HG02973 (cell line): Measurements from ENCODE around the gene TLN1.
A peak's percentile ranks its signal among the peaks of the same experiment; 100 is the strongest.

Experiments used
- ATAC-seq: cut with Tn5 transposase; IDR thresholded peaks from one replicate; pipeline ENCODE4 v1.9.1; 2021; ENCODE audit warnings: moderate library complexity; ENCODE audit not compliant: unreplicated experiment

The TLN1 gene

GRCh38 chr9:35665471-35665818, 66.5 kb downstream of the TLN1 start:
- ATAC-seq: no peak

GRCh38 chr9:35664531-35665470, 67.2 kb downstream of the TLN1 start, which contains the start of gene ARHGEF39:
Gene ARHGEF39 (minus strand): TSS chr9:35665195. CDS start chr9:35665169, 26 bp downstream.
- ATAC-seq: peak; percentile 53

DNA sequence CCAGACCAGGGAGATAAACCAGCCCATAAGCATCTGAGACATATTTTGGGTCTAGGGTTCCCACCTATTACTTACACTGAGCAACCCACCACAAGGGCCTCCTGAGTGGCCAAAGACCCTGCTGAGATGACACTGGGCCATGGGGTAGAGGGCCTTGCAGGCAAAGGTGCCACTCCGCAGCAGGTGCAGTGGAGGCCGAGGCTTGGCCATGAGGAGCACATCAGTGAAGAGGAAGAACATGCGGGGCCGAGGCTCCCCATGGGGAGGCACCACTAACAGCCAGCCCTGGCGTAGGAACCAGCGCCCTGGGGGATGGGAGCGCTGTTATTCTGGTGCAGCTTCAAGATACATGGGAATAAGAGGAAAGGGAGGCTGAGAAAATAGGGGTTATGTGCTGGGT, 69.6 kb downstream of the TLN1 start:
- no peak for ATAC-seq

- no peak for ATAC-seq
These were observed 70.1 kb downstream of the TLN1 start for GRCh38 chr9:35661756-35662350.

GRCh38 chr9:35660966-35661415, 71.0 kb downstream of the TLN1 start:
- no peak for ATAC-seq

DNA sequence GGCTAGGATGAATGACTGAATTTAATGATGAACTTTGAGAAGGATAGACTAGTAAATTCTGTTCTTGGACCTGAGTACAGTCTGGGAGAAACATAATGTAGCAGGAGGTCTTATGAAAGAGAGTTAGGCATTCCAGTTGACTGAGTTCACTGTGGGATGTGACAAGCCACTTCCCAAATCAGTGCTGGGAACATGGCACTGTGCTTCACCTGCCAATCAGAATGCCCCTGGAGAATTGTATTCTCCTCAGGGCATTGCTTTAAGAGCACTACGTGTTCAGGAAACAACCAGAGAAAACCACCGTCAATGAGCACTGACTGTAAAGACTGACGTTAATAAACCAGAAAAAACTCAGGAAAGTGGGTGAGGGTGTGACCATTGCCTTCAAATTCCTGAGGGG, 72.7 kb downstream of the TLN1 start:
- no peak for ATAC-seq

DNA sequence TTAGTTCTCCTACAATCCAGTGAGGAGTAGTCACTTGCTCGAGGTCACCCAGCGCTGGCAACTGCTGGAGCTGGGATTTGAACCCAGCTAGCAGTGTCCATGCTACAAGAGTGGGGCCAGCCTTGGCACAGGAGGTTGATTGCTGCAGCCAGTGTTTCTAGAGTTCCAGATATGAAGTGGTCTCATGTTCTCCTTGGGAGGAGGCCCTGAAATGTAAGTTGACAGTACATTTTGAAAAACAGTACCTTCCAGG, 73.1 kb downstream of the TLN1 start:
- ATAC-seq: no peak

GRCh38 chr9:35658137-35658967, 73.6 kb downstream of the TLN1 start, which contains the start of gene CCDC107:
Gene CCDC107 (plus strand): TSS chr9:35658292. CDS start chr9:35658380, 88 bp downstream.
- ATAC-seq: peak; percentile 54

DNA sequence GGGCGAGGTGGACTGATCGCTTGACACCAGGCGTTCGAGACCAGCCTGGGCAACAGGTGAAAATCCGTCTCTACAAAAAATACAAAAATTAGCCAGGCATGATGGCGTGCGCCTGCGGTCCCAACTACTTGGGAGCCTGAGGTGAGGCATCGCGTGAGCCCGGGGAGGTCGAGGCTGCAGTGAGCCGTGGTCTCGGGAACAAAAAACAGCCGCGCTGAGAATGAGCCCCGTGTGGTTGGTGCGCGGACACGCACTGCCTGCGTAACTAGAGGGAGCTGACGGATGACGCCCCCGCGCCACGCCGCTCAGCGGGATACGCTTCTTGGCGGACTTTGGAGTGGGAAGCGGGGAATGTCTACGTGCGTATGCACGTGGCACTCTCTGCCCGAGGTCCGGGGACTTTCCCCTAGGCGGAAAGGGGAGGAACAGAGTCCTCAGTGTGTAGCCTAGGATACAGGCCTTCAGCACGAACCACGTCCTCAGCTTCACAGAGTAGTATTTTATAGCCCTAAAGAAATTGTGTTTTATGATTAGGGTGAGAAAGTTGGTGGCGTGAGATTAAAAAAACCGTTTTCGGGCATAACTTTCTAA, 74.4 kb downstream of the TLN1 start, which contains the start of gene RMRP:
Gene RMRP, minus strand, starts transcription at position 474 of the 591 bp plus-strand sequence.
- peak; percentile 79 for ATAC-seq

DNA sequence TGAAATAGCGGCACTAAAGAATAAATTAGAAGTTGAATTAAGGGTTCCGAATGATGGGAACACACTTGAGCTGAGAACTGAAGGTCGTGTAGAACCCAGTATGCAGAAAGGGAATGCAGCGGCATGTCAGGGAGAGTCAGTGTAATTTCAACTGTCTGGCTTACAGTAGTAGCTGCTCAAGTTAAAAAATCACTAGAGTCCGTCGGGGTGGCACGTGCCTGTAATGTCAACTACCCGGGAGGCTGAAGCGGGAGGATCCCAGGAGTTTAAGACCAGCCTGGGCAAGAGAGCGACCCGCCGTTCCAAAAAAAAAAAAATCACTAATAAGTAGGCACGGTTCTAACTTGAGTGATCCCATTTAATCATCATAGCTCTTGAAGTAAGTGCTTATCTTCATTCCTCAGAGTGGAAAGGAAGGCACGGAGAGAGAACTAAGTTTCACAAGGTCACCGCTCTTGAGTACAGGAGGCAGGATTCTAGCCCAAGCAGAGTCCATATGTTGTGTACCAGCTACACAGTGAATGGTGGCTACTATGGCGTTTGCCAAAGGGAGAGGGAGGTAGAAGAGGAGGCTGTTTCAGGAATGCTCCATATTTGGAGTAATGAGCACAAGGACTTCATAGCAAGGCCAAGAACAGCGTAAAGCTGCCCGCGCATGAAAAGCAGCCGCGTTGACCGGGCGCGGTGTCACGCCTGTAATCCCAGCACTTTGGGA, 75.0 kb downstream of the TLN1 start:
- ATAC-seq: no peak

GRCh38 chr9:35656348-35656747, 75.6 kb downstream of the TLN1 start:
- no peak for ATAC-seq

DNA sequence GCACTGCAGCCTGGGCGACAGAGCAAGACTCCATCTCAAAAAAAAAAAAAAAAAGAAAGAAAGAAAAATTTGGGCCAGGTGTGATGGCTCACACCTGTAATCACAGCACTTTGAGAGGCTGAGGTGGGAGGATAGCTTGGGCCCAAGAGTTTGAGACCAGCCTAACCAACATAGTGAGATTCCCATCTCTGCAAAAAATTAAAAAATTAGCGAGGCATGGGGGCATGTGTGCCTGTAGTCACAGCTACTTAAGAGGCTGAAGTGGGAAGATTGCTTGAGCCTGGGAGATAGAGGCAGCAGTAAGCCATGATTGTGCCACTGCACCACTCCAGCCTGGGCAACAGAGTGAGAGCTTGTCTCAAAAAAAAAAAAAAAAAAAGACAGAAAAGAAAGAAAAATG, 78.4 kb downstream of the TLN1 start:
- ATAC-seq: no peak

GRCh38 chr9:35652829-35653209, 79.2 kb downstream of the TLN1 start:
- ATAC-seq: no peak

GRCh38 chr9:35651956-35652828, 79.8 kb downstream of the TLN1 start:
- no peak for ATAC-seq

GRCh38 chr9:35650341-35651158, 81.4 kb downstream of the TLN1 start, which contains the start of gene SIT1:
Gene SIT1 (minus strand): TSS chr9:35650931. CDS start chr9:35650853, 78 bp downstream.
- no peak for ATAC-seq

GRCh38 chr9:35649431-35650340, 82.3 kb downstream of the TLN1 start:
- no peak for ATAC-seq
